HCT116 (cell line): ENCODE results near the gene DTWD2.

ENCODE experiments used
- CTCF ChIP-seq, 3 experiments: fragments of 200-600 bp in 1 of 3; sonication (generic) in 1 of 3; IDR thresholded peaks in 2 of 3; conservative IDR thresholded peaks in 1 of 3; 2 replicates each; pipeline ENCODE4 v1.5.1; 2012 to 2017; ENCODE audit warnings: low read depth in 2 of 3, low read length in 2 of 3, antibody characterized with exemption in 1 of 3, borderline replicate concordance in 1 of 3, control low read depth in 1 of 3, mild to moderate bottlenecking in 1 of 3, mixed read lengths in 1 of 3, mixed run types in 1 of 3, moderate library complexity in 1 of 3; ENCODE audit not compliant: insufficient read depth in 1 of 3
- MAX ChIP-seq: IDR thresholded peaks from 2 replicates; pipeline ENCODE4 v1.6.1; 2012
- POLR2A ChIP-seq: IDR thresholded peaks from 2 replicates; pipeline ENCODE4 v1.7.0; 2011; ENCODE audit warnings: borderline replicate concordance; ENCODE audit not compliant: insufficient read depth, insufficient read length; ENCODE audit errors: extremely low read depth
- RAD21 ChIP-seq: IDR thresholded peaks from 2 replicates; pipeline ENCODE4 v1.6.1; 2012; ENCODE audit warnings: low read depth, mild to moderate bottlenecking
- SP1 ChIP-seq: IDR thresholded peaks from 2 replicates; pipeline ENCODE4 v1.6.1; 2012; ENCODE audit warnings: low read depth

- no peak for TF ChIP-seq CTCF (IDR thresholded peaks at IDR 0.05 in 2 of 3, conservative IDR thresholded peaks at IDR 0.05 in 1 of 3; ENCODE audit: borderline replicate concordance in 1 of 3, insufficient read depth in 1 of 3, low read depth in 2 of 3, low read length in 2 of 3)
- no peak for TF ChIP-seq POLR2A
- no peak for TF ChIP-seq MAX
- no peak for TF ChIP-seq SP1
- no peak for TF ChIP-seq RAD21
Measured at GRCh38 chr5:118968406-118968911, 19.9 kb downstream of the DTWD2 start.
